ENCODE measurements around the gene JPH3. TPM values are rescaled to one million over a fixed set of nuclear protein-coding genes. Genes with fewer than 3 reads are reported as not detected.
A peak's percentile ranks its signal among the peaks of the same experiment; 100 is the strongest.

JPH3 gene
- total RNA-seq, 1 experiment from 2014 or later, result not detected

- DNase-seq (ENCODE audit: low read depth), result no peak
Observed at GRCh38 chr16:87652799-87653198, 50.5 kb downstream of the JPH3 start.

GRCh38 chr16:87653234-87653633 is 50.9 kb downstream of the JPH3 start:
- DNase-seq (ENCODE audit: low read depth), result no peak

GRCh38 chr16:87654826-87655225 is 52.5 kb downstream of the JPH3 start:
- DNase-seq (ENCODE audit: low read depth), result no peak

- DNase-seq (ENCODE audit: low read depth), result no peak
Observed at GRCh38 chr16:87656328-87656727, 54.0 kb downstream of the JPH3 start.

DNA sequence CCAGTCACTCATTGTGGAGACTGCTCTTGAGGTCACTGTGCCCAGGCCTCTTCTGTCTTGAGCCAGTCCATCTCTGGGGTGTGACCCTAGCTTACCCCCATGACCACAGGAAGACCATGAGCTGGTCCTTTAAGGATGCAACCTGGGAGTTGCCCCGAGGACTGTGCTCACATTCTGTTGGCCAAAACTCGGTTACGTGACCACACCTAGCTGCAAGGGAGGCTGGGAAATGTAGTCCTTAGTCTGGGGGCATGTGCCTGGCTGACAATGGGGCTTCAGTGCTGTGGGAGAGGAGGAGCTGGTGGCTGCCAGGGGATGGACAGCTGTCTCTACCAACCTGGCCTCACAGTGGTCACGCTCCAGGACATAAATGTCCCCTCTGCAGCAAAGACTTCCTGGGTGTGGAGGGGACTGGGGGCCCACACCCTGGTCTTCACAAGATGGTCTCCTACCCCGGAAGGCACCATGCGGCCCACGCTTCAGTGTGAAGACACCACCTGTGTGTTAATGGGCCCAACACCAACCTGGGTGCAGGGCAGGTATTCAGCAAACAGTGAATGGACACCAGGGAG is 55.4 kb downstream of the JPH3 start:
- DNase-seq (ENCODE audit: low read depth), result peak; percentile 8

DNA sequence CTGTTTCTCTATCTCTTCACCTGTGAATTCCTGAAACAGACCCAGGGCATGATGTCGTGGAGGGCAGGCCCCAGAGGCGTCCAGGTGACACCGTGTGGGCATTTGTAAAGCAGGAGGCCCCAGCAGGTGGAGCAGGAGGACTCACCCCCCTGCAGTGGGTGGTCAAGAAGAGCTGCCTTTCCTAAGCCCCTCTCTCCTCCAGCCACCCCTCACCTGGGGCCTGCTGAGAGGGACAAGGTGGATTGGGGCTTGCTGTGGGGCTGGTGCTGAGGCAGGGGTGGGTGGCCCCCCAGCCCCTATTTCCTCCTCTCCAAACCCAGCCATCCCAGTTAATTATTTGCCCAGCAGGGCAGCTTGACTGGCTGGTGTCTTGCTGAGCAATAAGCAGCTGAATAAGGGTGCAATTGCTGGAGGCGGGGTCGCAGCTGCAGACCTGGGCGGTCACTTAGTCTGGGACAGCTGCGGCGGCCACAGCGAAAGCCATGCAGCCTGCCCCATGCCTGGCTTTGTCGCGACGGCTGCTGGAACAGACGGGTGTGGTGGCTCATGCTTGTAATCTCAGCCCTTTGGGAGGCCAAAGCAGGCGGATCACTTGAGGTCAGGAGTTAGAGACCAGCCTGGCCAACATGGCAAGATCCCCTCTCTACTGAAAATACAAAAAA is 56.4 kb downstream of the JPH3 start:
- no peak for DNase-seq (ENCODE audit: low read depth)

DNA sequence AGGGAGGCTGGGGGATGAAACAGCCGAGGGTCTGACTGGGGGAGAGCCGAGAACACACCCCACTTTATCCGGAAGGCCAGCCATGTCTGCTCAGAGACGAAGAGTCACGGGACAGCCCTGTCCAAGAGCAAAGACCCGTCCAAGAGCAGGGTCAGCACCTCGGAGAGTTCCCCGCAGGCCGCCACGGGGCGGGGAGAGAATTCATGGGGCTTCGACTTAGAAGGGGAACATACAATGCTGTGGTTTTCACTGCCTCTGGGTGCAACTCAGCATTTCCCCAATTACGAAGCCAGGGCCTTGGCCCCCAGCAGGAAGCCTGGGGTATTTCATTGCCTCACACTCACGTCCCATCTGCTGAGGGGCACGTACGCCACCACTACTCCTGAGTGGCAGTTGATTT is 59.3 kb downstream of the JPH3 start:
- peak; percentile 23 for DNase-seq (ENCODE audit: low read depth)

DNA sequence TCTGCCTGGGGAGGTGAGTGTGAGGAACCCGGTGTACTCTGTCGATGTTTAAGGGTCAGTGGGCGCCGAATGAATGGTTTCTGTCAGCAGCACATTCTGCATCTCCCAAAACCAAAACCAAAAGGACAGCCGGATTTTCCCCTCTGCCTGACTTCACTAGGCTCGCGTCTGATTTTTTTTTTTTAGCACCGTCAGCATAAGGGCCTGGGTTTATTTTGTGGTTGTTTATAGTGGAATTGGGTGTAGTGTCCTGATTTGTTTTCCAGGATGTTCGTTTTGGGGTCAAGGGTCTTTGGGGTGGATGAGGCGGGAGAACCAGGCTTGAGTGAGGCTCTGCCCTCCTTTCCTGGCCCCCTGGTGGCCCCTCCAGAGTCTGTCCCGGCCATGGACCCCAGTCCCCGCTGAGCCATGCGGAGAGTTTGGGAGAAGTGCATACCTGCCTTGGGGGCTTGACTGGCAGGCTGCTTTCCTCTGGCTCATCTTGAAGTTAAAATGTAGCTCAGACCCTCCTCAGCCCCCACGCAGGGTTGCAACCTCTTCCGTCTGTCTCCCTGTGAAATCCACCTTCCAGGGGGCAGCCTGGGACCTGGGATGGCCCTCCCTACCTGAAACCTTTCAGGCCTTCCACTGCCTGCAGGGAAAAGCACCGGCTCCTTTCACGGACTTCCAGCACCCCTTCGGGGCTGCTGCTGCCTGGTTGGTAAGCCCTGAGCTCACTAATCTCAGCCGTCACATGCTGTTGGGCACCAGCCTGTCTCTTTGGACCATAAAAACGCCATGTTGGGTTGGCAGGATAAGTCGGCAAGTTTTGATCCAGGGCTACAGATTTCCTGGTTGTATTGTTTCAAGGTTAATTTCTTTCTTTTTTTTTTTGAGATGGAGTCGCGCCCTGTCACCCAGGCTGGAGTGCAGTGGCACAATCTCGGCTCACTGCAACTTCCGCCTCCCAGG is 60.2 kb downstream of the JPH3 start:
- no peak for DNase-seq (ENCODE audit: low read depth)

DNA sequence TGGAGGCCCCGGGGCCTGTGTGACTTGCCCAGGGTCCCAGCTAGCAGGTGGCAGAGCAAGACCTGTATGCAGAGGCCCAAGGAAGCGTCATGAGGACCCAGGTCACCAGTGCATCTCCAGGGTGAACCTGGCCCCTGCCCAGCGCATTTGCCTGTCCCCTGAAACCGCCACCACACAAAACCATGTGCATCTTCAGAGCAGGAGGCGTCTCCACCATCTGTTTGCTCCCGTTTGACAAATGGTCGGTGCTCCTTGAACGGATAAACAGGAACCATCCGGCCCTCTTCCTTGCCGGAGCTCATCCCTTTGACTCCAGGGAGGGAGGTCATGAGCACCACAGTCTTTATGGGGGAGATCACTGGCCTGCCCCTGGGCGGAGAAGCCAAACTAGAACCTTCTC is 62.5 kb downstream of the JPH3 start:
- DNase-seq (ENCODE audit: low read depth), result no peak

DNA sequence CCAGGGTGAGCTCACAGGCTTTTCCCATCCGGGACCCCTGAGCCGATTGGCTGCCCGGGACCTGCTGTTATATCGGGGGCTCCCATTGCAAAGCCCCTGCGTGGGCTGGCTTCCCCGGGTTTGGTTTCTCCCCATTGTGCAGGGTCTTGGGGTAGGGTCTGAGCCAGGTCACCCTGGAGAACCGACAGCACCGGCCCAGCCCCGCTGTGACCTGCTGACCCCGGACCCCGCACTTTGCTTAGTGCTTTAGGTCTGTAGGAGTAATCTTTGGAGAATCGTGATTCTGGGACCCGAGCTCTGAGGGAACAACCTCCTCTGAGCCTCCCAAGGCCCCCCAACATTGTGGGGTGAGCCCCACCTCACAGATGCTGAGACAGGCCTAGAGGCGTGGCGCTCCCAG is 62.9 kb downstream of the JPH3 start:
- DNase-seq (ENCODE audit: low read depth), result no peak

DNA sequence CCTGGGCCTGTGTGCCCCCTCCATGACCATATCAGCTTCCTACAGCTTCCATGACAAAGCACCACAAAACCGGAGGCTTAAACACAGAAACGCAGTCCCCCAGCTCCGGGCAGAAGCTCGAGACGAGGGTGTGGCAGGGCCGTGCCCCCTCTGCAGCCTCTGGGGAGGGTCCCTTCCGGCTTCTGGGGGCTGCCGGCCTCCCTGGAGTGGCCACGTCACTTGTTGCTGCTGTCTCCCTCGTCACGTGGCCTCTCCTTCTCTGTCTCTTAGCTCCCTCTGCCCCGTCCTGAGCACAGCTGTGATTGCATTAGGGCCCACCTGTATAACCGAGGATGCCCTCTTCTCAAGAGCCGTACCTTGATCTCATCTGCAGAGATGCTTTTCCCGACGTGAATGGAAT is 64.6 kb downstream of the JPH3 start:
- DNase-seq (ENCODE audit: low read depth), result no peak

GRCh38 chr16:87667443-87667842 is 65.1 kb downstream of the JPH3 start:
- no peak for DNase-seq (ENCODE audit: low read depth)

- DNase-seq (ENCODE audit: low read depth), result no peak
Observed at GRCh38 chr16:87667946-87668345, 65.6 kb downstream of the JPH3 start.

GRCh38 chr16:87669672-87670071 is 67.4 kb downstream of the JPH3 start:
- DNase-seq (ENCODE audit: low read depth), result no peak

DNA sequence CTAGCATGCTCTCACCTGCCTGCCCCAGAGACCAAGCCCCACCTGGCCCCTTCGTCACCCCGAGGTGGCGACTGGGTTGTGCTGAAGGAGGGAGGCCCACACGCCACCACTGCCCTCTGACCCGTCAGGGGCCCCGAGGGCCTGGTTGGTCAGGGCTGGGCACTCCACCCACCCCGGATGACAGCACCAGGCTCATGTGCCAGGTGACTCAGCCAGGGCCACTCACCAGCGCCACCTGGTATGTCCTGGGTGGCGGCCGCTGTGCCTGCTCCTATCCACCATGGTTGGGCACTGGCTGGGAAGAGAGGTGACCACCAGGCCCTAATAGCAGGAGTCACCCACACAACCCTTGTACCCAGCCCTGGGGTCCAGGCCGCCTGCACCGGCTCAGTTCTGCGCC is 68.9 kb downstream of the JPH3 start:
- no peak for DNase-seq (ENCODE audit: low read depth)

DNA sequence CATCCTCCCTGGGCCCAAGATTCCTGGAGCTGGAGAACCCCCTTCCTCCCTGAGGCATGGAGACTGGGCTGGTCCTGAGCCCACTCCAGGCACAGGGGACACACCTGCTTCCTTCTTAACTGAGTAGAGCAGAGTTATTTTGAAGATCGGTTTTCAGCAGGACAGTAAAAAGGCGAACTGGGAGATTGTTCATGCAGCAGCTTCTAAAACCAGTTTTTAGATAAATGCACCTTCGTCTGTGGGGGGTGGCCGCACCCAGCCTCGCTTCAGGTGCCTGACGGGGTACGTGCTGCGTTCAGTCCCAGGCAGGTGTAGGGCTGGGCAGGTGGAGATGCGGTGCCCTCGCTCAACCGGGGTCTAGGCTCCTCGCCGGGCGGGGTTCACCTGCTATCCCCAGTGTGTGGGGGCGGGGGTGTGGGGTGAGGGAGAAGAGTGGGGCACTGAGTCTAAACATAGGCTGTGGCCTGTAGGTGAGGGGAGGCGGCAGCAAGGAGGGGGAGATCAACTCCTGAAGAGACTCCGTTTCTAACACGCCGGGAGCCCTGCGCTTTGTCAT is 69.5 kb downstream of the JPH3 start:
- no peak for DNase-seq (ENCODE audit: low read depth)

- no peak for DNase-seq (ENCODE audit: low read depth)
Observed at GRCh38 chr16:87674419-87674818, 72.1 kb downstream of the JPH3 start.

GRCh38 chr16:87675111-87675719 is 72.9 kb downstream of the JPH3 start:
- no peak for DNase-seq (ENCODE audit: low read depth)

GRCh38 chr16:87677830-87678229 is 75.5 kb downstream of the JPH3 start:
- DNase-seq (ENCODE audit: low read depth), result no peak

DNA sequence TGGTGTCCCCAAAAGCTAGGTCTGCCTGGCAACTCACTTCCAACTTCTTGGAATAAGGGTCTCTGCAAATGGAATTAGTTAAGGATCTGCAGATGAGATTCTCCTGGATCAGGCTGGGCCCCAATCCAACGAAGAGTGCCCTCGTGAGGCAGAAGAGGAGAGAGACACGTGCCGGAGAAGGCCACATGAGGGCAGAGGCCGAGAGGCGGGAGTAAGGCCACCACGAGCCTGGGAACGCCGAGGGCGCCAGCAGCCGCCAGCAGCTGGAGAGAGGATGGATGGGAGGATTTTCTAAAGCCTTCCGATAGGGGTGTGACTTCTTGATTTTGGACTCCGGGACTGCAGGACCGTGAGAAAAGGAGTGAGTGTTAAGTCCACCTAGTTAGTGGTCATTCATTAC is 76.3 kb downstream of the JPH3 start:
- DNase-seq (ENCODE audit: low read depth), result no peak

- DNase-seq (ENCODE audit: low read depth), result no peak
Observed at GRCh38 chr16:87679593-87680271, 77.4 kb downstream of the JPH3 start.

All from LHCN-M2 (cell line).